Urinary bladder (tissue), 4 donors: Measurements from ENCODE around the gene HOXA10. TPM values are rescaled to one million over a fixed set of nuclear protein-coding genes. Genes with fewer than 3 reads are reported as not detected.

Experiments used
- DNase-seq: peaks from one replicate; pipeline ENCODE4 v3.0.0-alpha.2; 2015; ENCODE audit errors: extremely low spot score
- H3K27ac ChIP-seq: one replicate; pipeline ENCODE4 v1.5.1; 2013; ENCODE audit warnings: low read depth, mild to moderate bottlenecking, moderate library complexity
- H3K36me3 ChIP-seq: one replicate; pipeline ENCODE4 v1.6.1; 2013; ENCODE audit warnings: mild to moderate bottlenecking, moderate library complexity; ENCODE audit not compliant: insufficient read depth
- H3K4me1 ChIP-seq: one replicate; pipeline ENCODE4 v1.6.1; 2013; ENCODE audit warnings: mild to moderate bottlenecking, moderate library complexity; ENCODE audit not compliant: insufficient read depth
- H3K4me3 ChIP-seq: one replicate; pipeline ENCODE4 v1.5.1; 2013; ENCODE audit warnings: low read depth, low read length
- WGBS: extraction: QIAGEN DNeasy Blood & Tissue Kit; methylation state at CpG from one replicate; pipeline ENCODE4 v1.1.7; 2013; 5-methylcytosine and 5-hydroxymethylcytosine counted together
- polyA plus RNA-seq: library from polyadenylated mRNA; stranded (reverse); fragments of 200-250 nt; gene quantifications from one replicate; pipeline ENCODE4 v1.2.3, GENCODE V29; 2013
- total RNA-seq: library from RNA; depleted of rRNA; stranded (reverse); fragments of >200 nt; gene quantifications from one replicate; pipeline ENCODE4 v1.2.3, GENCODE V29; 2014
- donor health status: healthy with polysubstance abuse.
- donor health status: healthy.

The HOXA10 gene
- total and polyA plus RNA-seq, 2 donors: 23.2 to 44.9 TPM

DNA sequence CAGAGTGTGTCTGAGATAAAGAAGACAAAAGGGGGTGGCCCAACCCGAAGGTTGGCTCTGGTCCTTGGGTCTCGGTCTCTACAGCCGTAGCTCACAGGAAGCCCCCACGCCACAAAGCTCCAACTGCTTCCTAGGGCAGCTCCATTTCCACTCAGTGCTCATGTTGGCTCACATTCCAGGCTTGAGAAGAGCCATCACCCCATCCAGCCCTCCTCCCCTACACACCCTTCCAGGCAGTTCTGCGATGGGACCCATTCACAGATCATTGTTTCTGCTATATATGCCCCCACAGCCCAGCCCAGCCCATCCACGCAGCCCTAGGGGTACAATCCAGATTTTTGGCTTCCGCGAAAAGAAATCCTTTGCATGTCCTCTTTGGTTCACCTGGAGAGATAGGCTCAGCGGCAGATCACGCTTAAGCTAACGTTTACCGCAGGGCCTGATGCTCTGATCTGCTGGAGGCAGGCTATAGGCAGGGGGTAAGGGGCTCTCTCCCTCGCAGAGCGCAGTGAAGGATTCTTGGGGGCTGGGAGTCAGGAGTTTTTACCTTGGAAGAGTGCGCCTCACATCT is 17.1 kb upstream of the HOXA10 start:
- peak overlapping the region; percentile 88 for H3K27ac ChIP-seq
- peaks cover 1% of the 10 kb centered on the region for H3K4me1 ChIP-seq
- no peak for DNase-seq
- no peaks in the 10 kb centered on the region for H3K36me3 ChIP-seq
- peak overlapping the region; percentile 66 for H3K4me3 ChIP-seq
- 32% methylated on average over 15 of the region's 15 CpGs for WGBS

DNA sequence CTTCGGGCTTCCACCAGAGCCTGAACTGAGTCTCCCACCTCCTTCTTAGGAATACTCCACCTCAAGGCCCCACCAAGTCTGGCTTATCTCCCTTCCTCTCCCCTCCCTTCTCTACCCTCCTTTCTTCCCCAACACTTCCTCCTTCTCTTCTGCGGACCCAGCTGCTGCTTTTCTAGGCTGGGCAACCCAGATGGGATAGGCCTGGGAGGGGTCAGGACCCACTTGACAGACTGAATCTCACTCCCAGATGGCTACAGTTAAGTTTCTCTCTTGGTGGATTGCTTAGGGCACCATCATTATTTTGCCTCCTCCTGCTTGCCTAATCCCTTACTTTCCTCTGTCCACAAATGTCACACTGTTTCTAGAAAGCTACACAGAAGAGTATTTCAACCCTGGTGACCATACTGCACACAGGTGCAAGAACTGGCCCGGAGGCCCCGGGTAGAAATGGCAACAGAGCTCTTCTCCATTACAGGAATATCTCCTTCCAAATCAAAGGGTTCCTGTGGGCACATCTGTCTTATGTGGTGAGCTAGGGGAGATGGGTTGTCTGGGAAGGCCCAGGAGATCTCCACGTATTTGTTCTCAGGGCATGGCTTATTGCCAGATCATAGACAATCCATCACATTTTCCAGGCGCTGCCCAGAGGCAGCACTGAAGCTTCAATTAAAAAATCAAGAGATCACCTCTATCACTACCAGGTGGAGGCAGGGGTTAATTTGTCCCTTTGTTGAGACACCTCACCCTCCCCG is 16.1 kb upstream of the HOXA10 start:
- Histone ChIP-seq H3K27ac (peak overlapping the region; percentile 95), H3K4me1 (peaks cover 1% of the 10 kb centered on the region), H3K36me3 (no peaks in the 10 kb centered on the region), H3K4me3 (peak overlapping the region; percentile 6)
- WGBS: 38% methylated on average over 7 of the region's 7 CpGs
- no peak for DNase-seq

DNA sequence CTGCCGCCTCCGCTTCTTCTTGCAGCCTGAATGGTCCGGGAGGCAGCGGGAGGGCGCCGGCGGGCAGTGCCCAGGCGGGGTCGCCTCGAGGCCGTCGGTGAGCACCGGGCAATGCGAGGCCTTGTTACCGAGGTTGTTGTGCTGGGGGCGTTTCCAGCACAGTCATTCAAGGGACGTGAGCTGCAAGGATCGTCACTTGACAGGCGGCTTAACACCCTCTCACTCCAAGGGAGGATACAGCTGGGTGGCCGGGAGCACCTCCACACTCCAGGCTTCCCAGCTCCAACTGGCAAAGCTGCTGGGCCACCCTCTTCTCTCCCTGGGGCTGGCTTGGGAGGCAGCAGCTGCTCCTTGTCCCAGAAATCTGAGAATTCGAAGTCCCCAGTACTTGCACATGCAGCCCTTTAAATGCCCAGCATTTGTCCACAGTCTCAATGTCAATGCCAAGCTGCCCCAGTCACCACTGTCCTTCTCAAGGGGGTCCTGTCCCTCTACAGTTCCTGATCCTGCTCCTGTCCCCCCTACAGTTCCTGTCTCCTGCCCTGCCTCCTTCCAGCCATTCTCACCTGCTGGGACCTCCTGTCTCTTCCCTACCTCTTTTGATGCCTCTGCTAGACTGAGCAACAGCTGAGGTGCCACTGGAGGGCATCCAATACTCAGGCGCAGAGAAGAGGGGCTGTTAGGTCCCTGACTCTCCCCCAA is 15.3 kb upstream of the HOXA10 start:
- Histone ChIP-seq H3K27ac (peak overlapping the region; percentile 95), H3K4me3 (peak overlapping the region; percentile 54), H3K36me3 (no peaks in the 10 kb centered on the region), H3K4me1 (peaks cover 1% of the 10 kb centered on the region)
- WGBS: 8% methylated on average over 22 of the region's 22 CpGs
- DNase-seq: no peak

GRCh38 chr7:27188386-27189294 is 14.5 kb upstream of the HOXA10 start:
- WGBS: 3% methylated on average over 49 of the region's 49 CpGs
- DNase-seq: no peak

DNA sequence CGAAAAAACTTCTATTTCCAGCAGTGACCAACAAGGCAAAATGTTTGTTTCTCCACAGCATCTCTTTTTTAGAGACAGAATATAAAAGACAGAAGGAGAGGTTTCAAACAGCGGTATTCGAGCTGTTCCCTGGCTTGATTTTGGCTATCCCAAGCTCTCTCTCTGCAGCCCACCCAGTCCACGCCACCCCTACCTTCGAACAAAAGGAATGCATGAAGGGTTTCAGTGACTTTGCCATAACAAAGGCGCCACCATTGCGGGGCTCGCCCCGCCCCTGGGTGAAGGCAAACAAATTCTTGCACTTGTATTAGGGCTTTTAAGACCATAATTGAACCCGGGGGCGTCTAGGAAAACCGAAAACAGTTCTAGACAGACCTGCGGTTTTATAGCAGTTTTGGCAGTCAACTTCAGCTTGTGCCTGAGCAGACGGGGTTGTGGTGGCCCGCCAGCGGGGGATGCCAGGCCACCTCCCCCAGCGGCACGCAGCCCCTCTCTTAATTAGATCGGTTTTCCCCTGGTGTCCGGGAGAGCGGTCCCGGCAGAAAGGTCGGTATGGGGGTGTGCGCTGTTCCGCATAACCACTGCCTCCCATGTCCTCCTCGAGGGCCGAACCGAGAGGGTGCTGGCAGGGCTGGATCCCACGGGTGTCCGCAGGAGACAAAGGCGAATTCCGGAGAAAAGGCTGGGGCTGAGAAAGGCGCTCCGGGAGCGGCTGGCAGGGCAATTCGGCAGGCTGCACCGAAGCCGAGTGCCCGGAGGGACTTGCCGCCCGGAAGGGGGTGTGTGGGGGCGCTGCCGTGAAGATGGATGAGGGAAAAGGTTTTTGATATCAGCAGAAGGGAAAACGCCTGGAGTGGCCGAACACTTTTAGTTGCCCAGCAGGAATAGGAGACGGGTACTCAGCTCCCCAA is 13.6 kb upstream of the HOXA10 start:
- H3K4me1 ChIP-seq: peaks cover 1% of the 10 kb centered on the region

More at GRCh38 chr7:27188386-27189294, 14.5 kb upstream of the HOXA10 start:
- Histone ChIP-seq H3K4me1 (peaks cover 1% of the 10 kb centered on the region), H3K27ac (peak overlapping the region; percentile 95), H3K4me3 (peak overlapping the region; percentile 54), H3K36me3 (no peaks in the 10 kb centered on the region)

DNA sequence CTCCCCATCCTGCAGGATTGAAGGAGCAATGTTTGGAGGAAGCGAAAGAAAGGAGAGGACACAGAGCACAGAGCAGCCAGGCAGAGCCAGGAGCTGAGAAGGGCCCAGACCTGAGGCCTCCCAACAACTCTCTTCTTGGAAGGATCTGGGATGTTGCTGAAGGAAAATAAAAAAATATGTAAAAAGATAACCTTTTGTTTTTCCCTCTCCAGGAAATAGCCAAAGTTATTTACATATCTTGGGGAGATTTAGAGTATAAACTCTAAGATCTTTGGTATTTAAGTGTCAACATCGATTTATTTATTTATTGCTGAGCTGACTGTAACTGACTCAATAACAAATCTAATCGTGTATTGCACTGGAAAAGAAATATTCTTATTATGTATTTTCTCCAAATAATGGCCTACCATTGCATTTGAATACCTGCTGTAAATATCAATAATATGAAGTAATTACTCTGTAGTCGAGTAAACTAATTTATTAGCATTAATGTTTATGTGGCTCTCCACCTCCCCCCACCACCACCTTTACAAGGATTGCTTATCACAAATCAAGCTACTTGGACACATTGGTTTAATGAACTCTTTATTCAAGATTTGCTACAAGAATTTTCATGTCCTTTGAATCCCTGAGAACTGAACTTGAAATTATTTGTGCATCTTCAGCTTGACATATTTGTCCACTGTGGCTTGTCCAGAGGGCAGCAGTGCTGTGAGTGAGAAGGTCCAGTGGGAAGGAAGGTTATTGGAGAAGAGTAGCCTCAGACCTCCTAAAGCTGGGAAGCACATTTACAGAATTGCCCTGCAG is 12.8 kb upstream of the HOXA10 start:
- Histone ChIP-seq H3K4me3 (peak overlapping the region; percentile 57), H3K36me3 (no peaks in the 10 kb centered on the region), H3K27ac (peak overlapping the region; percentile 97), H3K4me1 (peaks cover 1% of the 10 kb centered on the region)
- no peak for DNase-seq
- 19% methylated on average over 4 of the region's 4 CpGs for WGBS

More for the DNA sequence above, 13.6 kb upstream of the HOXA10 start:
- no peak for DNase-seq
- WGBS: 5% methylated on average over 46 of the region's 46 CpGs
- Histone ChIP-seq H3K27ac (peak overlapping the region; percentile 95), H3K36me3 (no peaks in the 10 kb centered on the region), H3K4me3 (peak overlapping the region; percentile 54)

GRCh38 chr7:27185854-27186667 is 11.9 kb upstream of the HOXA10 start:
- no peak for DNase-seq
- peak overlapping the region; percentile 97 for H3K27ac ChIP-seq

GRCh38 chr7:27185013-27185853 is 11.1 kb upstream of the HOXA10 start, which contains the start of gene HOXA11:
Gene HOXA11 (minus strand): TSS chr7:27185232. CDS start chr7:27185144, 88 bp downstream.
- DNase-seq: peak; percentile 87
- 2% methylated on average over 43 of the region's 43 CpGs for WGBS
- peak within 1 kb of the TSS; percentile 82 for H3K4me3 ChIP-seq
- H3K27ac ChIP-seq: peak within 1 kb of the TSS; percentile 97
- no peaks in the 10 kb centered on the region for H3K36me3 ChIP-seq
- H3K4me1 ChIP-seq: peaks cover 1% of the 10 kb centered on the region

More at GRCh38 chr7:27185854-27186667, 11.9 kb upstream of the HOXA10 start:
- peak overlapping the region; percentile 57 for H3K4me3 ChIP-seq
- peaks cover 1% of the 10 kb centered on the region for H3K4me1 ChIP-seq
- WGBS: 6% methylated on average over 24 of the region's 24 CpGs
- H3K36me3 ChIP-seq: no peaks in the 10 kb centered on the region

DNA sequence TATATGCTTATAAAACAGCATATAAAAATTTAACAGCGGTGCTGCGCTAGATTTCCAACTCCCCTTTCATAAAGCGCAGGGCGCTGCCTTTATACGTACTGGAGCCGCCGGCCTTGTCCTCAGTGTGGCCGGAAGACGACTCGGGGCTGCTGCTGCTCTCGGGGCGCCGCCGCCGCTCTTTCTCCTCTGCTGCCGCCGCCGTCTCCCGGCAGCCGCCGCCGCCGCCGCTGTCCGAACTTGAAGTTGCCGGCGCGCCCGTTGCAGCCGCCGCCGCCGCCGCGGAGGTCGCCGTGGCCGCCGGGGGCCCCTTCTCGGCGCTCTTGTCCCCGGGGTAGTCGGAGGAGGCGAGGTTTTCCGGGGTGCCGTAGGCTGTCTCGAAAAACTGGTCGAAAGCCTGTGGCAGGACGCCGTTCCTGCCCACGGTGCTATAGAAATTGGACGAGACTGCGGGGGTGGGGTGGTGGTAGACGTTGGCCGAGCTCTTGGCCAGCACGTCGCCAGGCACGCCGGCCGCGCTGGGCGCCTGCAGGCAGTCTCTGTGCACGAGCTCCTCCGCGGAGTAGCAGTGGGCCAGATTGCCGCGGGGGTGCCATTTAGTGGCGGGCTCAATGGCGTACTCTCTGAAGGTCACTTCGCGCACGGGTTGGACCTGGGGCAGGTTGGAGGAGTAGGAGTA is 10.4 kb upstream of the HOXA10 start:
- Histone ChIP-seq H3K4me1 (no peaks in the 10 kb centered on the region), H3K4me3 (peak overlapping the region; percentile 82), H3K36me3 (no peaks in the 10 kb centered on the region), H3K27ac (peak overlapping the region; percentile 95)
- WGBS: under 1% methylated on average over 72 of the region's 72 CpGs
- no peak for DNase-seq

DNA sequence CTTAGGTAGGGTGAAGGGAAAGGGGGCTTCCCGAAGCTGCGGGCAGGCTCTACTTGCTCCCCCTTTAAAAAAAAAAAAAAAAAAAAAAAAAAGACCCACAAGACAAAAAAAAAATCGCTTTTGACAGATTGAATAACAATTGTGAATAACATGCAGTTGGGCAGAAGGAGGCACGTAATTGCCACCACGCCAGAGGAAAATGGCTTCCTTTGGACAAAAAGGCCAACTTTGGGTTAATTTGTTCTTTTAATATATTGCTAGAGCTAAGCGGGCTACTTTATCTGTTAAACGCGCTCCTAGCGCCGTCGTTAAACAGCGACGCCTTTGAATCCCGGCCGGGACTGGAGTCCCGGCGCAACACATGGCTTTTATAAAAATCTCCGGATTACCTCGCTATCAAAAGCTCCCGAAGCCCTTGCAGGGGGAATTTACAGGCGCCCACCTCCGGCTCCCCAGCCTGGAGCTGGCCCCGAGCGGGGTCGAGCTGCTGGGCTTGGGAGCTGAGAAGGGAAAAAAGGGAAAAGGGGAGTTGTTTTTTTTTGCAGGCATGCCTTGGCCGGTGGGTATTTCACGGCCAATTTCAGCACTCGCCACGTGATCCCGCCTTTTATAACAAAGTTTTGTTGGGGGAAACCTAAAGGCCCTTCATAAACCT is 9.7 kb upstream of the HOXA10 start:
- Histone ChIP-seq H3K27ac (peak overlapping the region; percentile 95), H3K36me3 (no peaks in the 10 kb centered on the region), H3K4me3 (peak overlapping the region; percentile 82), H3K4me1 (no peaks in the 10 kb centered on the region)
- no peak for DNase-seq
- under 1% methylated on average over 30 of the region's 30 CpGs for WGBS
